Stimulated activated CD4-positive, alpha-beta T cell treated with anti-CD3 and anti-CD28 coated beads, Interleukin-15, amount 100 ng/mL, for 48 hours (primary cell): ENCODE data around the gene KLF18.
"Not testable (repeated sequence)": the region's sequence is repeated elsewhere in the genome, so short reads cannot be mapped to it uniquely, and the experiment has no call there.

Experiments
- DNase-seq, 2 donors: peaks; one replicate each; pipeline ENCODE4 v3.0.0-alpha.2; 2020; ENCODE audit warnings: low read depth in 2 of 2

KLF18 gene

DNA sequence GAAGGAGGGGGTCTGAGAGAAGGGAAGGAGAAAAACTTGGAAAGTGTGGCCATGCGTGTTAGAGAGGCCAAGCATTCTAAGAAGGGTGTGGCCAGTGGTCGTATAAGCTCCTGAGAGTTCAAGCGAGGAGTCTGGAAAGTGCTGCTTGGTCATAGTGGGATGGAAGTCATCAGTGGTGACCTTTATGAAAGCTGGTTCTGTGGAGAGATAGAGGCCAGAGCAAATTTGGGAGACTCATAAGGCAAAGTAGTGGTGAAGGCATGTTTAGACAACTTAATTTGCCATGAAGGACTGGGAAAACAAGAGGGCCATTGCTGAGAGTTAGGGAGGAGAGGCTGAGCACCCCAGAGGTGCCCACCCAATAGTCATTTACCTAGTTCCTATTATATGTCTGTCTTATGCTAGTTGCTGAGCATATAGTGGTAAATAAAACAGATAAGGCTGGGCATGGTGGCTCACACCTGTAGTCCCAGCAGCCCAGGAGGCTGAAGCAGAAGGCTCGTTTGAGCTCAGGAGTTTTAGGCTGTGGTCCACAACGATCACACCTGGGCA, 21.0 kb downstream of the KLF18 start:
- DNase-seq: no peak

GRCh38 chr1:44119525-44119924, 21.9 kb downstream of the KLF18 start:
- no peak for DNase-seq

DNA sequence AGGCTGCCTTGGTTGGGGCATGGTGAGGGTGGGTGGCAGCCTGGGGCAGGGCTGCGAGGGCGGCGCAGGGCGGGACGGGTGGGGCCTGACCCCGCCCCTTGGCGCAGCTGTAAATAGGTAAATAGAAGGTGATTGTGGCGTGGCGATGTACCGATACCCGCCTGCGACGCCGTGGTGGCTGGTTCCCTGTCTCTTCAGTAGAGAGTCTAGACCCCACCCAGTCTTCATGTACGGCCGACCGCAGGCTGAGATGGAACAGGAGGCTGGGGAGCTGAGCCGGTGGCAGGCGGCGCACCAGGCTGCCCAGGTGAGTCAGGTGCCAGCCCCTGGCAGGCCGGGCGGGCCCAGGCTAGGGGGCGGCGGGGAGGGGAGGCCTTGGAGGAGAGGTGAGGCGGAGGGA, 22.7 kb downstream of the KLF18 start, which contains the start of gene KLF17:
TSS of gene KLF17 (plus strand) at position 140 of the 400 bp plus-strand sequence. CDS start at position 227, 87 bp downstream.
- no peak for DNase-seq

GRCh38 chr1:44117272-44117671, 24.2 kb downstream of the KLF18 start:
- DNase-seq: not testable (repeated sequence)

DNA sequence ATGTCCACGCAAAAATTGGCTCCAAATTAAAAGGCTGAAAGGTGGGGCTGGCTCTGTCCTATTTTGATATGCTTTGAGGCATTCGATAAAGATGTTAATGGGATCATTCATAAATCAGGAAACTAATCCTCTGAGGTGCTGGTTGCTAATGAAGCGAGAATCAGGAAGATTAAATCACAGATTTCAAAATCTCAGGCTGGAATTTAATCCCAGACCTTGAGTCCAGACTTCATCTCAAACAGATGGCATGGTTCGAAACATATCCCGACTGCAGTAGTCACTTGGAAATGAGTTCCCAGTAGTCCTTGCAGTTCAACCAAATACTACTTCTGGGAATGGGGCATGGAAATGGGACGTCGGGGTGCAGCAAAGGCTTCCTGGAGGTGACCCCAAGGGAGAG, 27.3 kb downstream of the KLF18 start:
- DNase-seq: no peak

DNA sequence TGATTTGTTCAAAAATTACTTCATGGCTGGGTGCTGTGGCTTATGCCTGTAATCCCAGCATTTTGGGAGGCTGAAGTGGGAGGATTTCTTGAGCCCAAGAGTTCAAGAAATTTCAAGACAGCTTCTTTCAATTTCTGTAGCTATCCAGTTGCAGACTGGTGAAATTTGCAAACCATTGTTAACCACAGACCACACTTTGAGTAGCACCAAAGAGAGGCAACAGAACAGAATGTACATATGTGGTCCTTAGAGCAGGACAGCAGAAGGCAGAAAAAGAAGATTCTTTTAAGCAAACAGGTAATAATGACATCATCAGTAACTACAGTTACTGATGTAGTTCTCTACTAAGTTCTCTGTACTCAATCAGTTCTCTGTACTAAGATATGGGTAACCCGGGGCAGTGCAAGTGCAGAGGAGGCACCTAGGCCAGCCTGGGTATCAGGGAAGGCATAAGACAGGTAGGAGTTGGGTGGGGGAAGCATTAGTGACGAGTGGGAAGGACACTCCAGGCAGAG, 28.3 kb downstream of the KLF18 start:
- no peak for DNase-seq

DNA sequence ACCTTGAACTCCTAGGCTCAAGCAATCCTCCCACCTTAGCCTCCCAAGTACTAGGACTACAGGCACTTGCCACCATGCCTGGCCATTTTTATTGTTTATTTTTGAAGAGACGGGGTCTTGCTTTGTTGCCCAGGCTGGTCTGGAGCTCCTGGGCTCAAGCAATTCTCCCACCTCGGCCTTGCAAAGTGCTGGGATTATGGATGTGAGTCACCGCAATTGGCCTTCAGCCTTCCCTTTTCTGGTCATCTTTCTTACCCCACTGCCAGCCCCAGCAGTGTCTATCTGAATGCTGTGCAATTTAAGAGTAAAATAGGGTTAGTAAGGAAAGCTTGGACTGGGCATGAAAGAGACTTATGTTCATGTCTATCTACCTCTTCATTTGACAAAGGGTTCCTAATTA, 28.9 kb downstream of the KLF18 start:
- DNase-seq: no peak

GRCh38 chr1:44111861-44112260, 29.6 kb downstream of the KLF18 start:
- DNase-seq: no peak

DNA sequence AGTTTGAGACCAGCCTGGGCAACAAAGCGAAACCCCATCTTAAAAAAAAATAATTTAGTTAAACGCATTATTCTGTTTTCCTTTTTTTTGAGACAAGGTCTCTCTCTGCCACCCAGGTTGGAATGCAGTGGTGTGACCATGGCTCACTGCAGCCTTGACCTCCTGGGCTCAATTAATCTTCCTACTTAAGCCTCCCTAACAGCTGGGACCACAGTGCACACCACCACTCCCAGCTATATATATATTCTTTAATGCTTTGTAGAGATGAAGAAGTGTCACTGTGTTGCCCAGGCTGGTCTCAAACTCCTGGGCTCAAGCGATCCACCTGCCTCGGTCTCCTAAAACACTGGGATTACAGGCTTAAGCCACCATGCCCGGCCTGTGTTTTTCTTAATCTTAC, 30.5 kb downstream of the KLF18 start:
- DNase-seq: no peak

DNA sequence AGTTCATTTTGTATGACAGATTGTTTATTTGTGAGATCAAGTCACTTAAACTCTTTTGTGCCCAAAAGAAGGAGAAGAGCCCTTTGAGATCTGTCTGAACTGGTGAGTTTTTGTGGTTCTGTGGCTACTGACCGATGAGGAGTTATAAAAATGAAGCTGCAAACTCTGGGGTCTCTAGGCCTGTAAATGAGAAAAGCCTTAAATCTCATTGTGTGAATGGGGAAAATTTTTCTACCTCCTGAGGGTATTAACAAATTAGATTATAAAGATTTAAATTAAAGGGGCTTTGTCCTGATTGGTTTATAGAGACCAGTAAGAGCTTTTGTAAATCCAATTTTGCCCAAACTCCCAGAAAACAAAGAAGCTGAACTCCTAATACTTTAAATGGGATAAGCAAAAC, 32.5 kb downstream of the KLF18 start:
- no peak for DNase-seq

GRCh38 chr1:44108241-44108640, 33.2 kb downstream of the KLF18 start:
- DNase-seq: no peak

DNA sequence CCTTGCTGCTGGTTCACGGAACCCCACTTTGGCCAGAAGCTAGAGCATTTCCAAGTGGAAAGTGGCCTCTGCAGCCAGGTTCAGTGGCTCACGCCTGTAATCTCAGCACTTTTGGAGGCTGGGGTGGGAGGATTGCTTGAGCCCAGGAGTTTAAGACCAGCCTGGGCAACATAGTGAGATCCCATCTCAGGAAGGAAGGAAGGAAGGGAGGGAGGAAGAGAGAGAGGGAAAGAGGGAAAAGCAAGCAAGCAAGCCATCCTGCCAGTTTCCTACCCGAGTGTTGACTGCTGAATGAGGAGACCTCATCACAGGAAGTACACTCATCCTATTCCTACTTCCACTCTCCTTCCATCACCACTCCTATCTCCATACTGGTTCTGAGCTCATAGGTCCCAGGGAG, 35.6 kb downstream of the KLF18 start:
- DNase-seq: no peak

- no peak for DNase-seq
Measured at GRCh38 chr1:44103270-44104131, 37.9 kb downstream of the KLF18 start.

GRCh38 chr1:44101328-44101727, 40.1 kb downstream of the KLF18 start:
- no peak for DNase-seq

DNA sequence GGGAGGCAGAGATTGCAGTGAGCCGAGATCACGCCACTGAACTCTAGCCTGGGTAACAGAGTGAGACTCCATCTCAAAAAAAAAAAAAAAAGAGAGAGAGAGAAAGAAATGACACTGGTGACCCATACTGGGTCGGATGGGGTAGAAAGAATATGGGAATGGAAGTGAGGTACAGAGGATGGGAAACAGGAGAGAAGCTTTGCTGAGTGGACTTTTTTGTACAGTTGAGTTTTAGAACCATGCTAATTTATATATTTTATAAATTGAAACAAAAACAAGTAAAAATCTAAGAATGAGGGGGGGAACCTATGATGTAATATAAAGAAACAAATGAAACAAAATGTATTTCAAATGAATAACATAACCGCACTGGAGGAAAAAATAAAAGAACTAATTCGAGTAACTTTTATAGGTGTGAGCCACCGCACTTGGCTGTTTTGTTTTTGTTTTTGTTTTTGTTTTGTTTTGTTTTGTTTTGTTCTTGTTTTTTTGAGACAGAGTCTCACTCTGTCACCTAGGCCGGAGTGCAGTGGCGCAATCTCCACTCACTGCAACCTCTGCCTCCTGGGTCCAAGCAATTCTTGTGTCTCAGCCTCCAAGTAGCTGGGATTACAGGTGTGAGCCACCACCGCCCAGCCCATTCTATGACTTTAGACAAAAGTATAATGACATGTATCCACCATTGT, 41.1 kb downstream of the KLF18 start:
- DNase-seq: no peak

DNA sequence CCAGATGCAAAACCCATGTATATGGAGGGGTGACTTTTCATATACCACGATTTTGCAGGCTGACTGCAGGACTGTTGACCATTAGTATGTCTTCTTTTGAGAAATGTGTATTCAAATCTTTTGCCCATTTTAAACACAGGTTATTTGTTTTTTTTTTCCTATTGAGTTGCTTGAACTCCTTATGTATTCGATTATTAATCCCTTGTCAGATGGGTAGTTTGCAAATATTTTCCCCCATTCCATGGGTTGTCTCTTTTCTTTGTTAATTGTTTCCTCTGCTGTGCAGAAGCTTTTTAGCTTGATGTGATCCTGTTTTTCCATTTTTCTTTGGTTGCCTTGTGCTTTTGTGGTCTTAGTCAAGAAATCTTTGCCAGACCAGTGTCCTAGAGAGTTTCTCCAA, 47.4 kb downstream of the KLF18 start:
- DNase-seq: no peak

DNA sequence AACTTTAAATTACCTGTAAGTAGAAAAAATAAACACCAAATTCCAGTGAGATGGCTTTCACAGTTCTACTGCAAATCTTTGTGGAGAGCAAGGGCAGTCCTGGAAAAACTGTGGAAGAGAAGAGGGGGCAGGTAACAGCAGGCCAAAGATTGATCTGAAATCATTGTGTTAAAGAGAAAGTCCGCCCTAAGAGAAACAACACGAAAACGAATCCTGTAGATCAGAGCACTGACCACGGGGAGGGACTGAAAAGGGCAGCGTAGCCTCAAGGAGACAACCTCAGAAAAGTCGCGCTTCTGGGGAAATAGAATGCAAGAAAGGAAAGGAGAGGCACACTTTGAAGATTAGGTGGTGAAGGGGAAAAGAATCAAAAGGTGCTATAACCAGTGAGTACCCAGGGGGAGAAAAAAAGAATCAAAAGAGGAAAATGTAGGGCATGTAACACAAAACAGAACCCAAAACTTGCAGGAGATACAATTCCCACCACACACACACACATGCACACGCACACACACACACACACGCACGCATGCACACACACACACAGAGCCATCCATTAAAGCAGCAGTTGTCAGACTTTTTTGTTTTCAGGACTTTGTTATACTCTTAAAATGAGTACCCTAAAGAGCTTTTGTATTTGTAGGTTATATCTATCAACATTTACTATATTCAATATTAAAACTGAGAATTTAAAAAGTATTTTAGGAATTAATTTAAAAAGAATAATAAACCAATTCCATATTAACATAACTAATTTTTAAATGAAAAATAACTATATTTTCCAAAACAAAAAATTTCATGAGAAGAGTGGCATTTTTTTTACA, 50.8 kb downstream of the KLF18 start:
- DNase-seq: no peak

DNA sequence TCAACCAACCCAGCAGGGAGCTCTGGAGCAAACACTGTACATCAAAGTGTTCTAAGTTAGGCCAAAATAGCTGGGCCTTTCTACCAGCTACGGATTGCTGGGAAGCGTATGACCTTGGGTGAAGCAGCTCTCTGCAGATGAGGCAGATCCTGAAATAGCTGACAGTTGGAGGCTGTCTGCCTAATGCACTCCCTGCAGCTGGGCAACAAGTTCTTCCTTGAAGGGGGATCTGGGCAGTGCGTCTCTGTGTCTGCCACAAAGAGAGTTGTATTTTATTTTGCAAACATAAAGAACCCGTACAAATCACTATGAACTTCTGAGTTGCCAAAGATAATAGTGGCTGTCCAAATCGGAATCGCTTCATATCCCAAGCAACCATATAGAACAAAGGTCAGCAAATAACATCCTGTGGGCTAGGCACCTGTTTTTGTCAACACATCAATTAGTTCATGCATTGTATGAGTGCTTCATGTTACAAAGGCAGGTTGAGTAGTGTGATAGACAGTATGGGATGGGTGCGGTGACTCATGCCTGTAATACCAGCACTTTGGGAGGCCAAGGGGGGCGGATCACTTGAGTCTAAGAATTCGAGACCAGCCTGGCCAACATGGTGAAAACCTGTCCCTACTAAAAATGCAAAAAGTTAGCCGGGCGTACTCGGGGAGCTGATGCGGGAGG, 51.9 kb downstream of the KLF18 start:
- DNase-seq: no peak
